Measurements from ENCODE around the gene SMTN.

The SMTN gene

DNA sequence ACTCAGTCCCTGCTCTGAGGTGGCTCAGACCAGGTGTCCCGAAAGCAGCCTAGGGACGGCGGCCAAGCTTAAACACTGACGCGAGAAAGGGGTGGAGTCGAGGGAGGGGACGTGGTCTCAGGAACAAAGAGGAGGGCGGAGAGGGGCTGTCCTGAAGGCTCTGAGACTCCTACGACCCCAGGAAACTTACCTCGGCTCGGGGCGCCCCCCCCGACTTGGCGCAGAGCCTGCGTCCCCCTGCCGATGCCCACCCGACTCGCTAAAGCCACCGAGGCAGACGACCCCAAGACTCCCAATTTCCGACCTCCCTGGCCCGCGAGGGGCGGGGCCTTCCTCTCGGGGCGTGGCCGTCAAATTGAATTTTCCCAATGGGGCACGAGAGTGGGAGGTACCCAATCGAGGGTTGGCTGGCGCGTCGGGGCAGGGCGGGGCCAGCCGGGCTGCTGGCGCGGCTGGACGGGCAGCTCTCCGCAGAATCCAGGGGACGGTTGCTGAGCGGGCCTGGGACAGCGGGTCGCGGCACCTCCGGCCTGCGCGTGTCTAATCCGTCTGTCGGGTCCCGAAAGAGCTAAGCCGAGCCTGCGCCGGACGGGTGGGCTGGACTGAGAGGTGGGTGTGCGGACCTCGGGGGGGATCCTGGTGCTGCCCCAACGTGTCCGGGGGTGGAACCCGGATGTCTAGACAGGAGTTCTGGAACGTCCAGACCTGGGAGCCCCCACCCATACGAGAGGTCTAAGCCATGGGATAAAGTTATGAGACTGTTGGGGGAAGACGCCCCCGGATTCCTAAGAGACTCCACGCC is at the start of gene SMTN:
Gene SMTN (plus strand): TSS at position 471 of the 802 bp plus-strand sequence. CDS start 1,941 bp downstream, outside the sequence.
- Histone ChIP-seq H3K9ac (ENCODE audit: low read length) (peak within 1 kb of the TSS; percentile 57), H3K36me3 (replicated peaks; ENCODE audit: insufficient read depth, low read length) (no peaks in the 10 kb centered on the region), H3K4me3 (ENCODE audit: low read length) (peak within 1 kb of the TSS; percentile 81), H3K4me1 (ENCODE audit: low read length) (peaks cover 27% of the 10 kb centered on the region), H3K9me2 (replicated peaks; ENCODE audit: insufficient read depth, low read length) (no peaks in the 10 kb centered on the region), H2AFZ (ENCODE audit: low read length) (peak within 1 kb of the TSS; percentile 61), H3K27me3 (replicated peaks; ENCODE audit: insufficient read depth, low read length) (no peaks in the 10 kb centered on the region), H3K79me2 (ENCODE audit: low read length) (peaks cover 28% of the 10 kb centered on the region), H4K20me1 (ENCODE audit: insufficient read depth, low read length) (no peaks in the 10 kb centered on the region), H3K27ac (ENCODE audit: low read length) (peak within 1 kb of the TSS; percentile 29; the same call in 1 of the 2 replicates), H3K4me2 (ENCODE audit: low read depth, low read length) (peak within 1 kb of the TSS; percentile 92), H3F3A (ENCODE audit: insufficient read depth, low read length) (peaks cover 20% of the 10 kb centered on the region; the same call in 1 of the 2 replicates), H3K9me3 (replicated peaks; ENCODE audit: insufficient read depth, low read length) (no peaks in the 10 kb centered on the region)
- TF ChIP-seq, protein P1, sequence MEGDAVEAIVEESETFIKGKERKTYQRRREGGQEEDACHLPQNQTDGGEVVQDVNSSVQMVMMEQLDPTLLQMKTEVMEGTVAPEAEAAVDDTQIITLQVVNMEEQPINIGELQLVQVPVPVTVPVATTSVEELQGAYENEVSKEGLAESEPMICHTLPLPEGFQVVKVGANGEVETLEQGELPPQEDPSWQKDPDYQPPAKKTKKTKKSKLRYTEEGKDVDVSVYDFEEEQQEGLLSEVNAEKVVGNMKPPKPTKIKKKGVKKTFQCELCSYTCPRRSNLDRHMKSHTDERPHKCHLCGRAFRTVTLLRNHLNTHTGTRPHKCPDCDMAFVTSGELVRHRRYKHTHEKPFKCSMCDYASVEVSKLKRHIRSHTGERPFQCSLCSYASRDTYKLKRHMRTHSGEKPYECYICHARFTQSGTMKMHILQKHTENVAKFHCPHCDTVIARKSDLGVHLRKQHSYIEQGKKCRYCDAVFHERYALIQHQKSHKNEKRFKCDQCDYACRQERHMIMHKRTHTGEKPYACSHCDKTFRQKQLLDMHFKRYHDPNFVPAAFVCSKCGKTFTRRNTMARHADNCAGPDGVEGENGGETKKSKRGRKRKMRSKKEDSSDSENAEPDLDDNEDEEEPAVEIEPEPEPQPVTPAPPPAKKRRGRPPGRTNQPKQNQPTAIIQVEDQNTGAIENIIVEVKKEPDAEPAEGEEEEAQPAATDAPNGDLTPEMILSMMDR (IDR thresholded peaks at IDR 0.05; ENCODE audit: low read length): no peak
- no peak for TF ChIP-seq EZH2phosphoT487 (IDR thresholded peaks at IDR 0.05; ENCODE audit: low read length)
- TF ChIP-seq EZH2 (optimal IDR thresholded peaks at IDR 0.05; ENCODE audit: low read depth, low read length): no peak
- peak; percentile 92 for DNase-seq

DNA sequence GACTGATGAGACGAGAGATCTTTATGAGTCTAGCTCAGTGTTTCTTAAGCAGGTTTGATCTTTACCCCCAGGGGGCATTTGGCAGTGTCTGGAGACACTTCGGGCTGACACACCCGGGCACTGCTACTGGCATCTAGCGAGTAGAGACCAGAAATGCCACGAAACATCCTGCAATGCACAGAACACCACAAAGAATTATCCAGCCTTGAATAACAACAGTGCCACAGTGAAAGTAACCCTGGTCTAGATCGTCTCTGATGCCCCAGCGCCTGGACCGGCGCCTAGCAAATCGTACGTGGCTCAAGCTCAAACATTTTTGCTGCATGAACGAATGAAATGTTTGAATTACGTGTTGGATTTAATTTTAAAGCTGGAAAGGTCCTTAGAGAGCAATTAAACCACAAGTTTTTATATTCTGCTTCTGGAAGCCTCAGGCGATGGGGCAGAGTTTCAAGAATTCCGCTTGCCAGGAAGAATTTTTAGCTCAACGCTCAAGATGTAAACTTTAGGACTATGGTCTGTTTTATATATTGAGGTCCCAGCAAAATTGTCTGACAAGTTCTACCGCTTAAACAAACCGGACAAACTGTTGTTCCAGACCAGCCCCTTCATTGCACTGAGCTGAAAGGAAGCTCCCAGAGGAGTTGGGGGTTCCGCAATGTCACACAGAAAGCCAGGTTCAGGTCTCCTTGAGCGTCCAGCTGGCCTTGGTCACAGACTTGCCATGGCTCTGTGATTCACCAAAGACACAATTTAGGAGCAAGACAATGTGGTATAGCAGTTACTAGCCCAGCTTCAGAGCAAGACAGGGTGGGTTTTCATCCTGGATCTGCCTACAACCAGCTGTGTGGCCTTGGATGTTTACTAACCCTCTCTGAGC is 44.2 kb upstream of the SMTN start:
- Histone ChIP-seq H2AFZ (ENCODE audit: low read length) (no peak overlapping the region), H3K4me3 (ENCODE audit: low read length) (no peak overlapping the region), H3K9me2 (replicated peaks; ENCODE audit: insufficient read depth, low read length) (no peaks in the 10 kb centered on the region), H3K36me3 (replicated peaks; ENCODE audit: insufficient read depth, low read length) (no peaks in the 10 kb centered on the region), H3K9me3 (replicated peaks; ENCODE audit: insufficient read depth, low read length) (no peaks in the 10 kb centered on the region), H3K27ac (ENCODE audit: low read length) (no peak overlapping the region), H3K9ac (ENCODE audit: low read length) (no peak overlapping the region), H4K20me1 (ENCODE audit: insufficient read depth, low read length) (no peaks in the 10 kb centered on the region), H3K4me2 (ENCODE audit: low read depth, low read length) (no peak overlapping the region), H3K27me3 (replicated peaks; ENCODE audit: insufficient read depth, low read length) (no peaks in the 10 kb centered on the region), H3F3A (ENCODE audit: insufficient read depth, low read length) (no peaks in the 10 kb centered on the region), H3K79me2 (ENCODE audit: low read length) (no peaks in the 10 kb centered on the region), H3K4me1 (ENCODE audit: low read length) (no peaks in the 10 kb centered on the region)
- TF ChIP-seq EZH2phosphoT487 (IDR thresholded peaks at IDR 0.05; ENCODE audit: low read length) (no peak), EZH2 (optimal IDR thresholded peaks at IDR 0.05; ENCODE audit: low read depth, low read length) (no peak)
- TF ChIP-seq, protein P1 (IDR thresholded peaks at IDR 0.05; ENCODE audit: low read length): no peak
- no peak for DNase-seq

DNA sequence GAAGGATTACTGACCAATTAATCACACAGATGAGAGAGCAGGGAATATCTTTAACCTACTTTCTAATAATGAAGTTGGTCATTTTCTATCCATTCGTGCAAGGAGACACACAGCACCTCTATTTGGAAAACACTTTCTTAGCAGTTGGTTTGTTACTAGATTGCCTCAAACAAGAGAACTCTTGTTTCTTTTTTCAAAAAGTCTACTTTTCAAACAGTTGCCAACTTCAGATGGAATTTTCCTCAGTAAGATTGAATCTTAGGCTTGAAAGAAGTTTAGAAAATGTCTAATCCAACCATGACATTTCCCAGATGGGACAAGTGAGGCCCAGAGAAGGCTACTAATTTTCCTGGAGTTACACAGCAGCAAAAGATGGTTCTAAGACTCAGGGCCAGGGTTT is 42.4 kb upstream of the SMTN start:
- Histone ChIP-seq H3K4me1 (ENCODE audit: low read length) (no peaks in the 10 kb centered on the region), H3K9me3 (replicated peaks; ENCODE audit: insufficient read depth, low read length) (no peaks in the 10 kb centered on the region), H3K9me2 (replicated peaks; ENCODE audit: insufficient read depth, low read length) (no peaks in the 10 kb centered on the region), H2AFZ (ENCODE audit: low read length) (no peak overlapping the region), H3F3A (ENCODE audit: insufficient read depth, low read length) (no peaks in the 10 kb centered on the region), H3K27ac (ENCODE audit: low read length) (no peak overlapping the region), H4K20me1 (ENCODE audit: insufficient read depth, low read length) (no peaks in the 10 kb centered on the region), H3K4me3 (ENCODE audit: low read length) (no peak overlapping the region), H3K27me3 (replicated peaks; ENCODE audit: insufficient read depth, low read length) (no peaks in the 10 kb centered on the region), H3K9ac (ENCODE audit: low read length) (no peak overlapping the region), H3K36me3 (replicated peaks; ENCODE audit: insufficient read depth, low read length) (no peaks in the 10 kb centered on the region), H3K79me2 (ENCODE audit: low read length) (no peaks in the 10 kb centered on the region), H3K4me2 (ENCODE audit: low read depth, low read length) (no peak overlapping the region)
- TF ChIP-seq EZH2 (optimal IDR thresholded peaks at IDR 0.05; ENCODE audit: low read depth, low read length) (no peak), EZH2phosphoT487 (IDR thresholded peaks at IDR 0.05; ENCODE audit: low read length) (no peak)
- TF ChIP-seq, protein P1 (IDR thresholded peaks at IDR 0.05; ENCODE audit: low read length): no peak
- DNase-seq: no peak

All from MM.1S (cell line).